Erythroblast (primary cell): ENCODE results near the gene FGF12.

Experiments used
- GATA1 ChIP-seq: IDR thresholded peaks from 2 replicates; pipeline ENCODE4 v1.6.1; 2011; ENCODE audit warnings: low read depth, mild to moderate bottlenecking, control low read depth, low read length, moderate library complexity
- POLR2A ChIP-seq: IDR thresholded peaks from 2 replicates; pipeline ENCODE4 v1.6.1; 2011; ENCODE audit warnings: mild to moderate bottlenecking, low read length

DNA sequence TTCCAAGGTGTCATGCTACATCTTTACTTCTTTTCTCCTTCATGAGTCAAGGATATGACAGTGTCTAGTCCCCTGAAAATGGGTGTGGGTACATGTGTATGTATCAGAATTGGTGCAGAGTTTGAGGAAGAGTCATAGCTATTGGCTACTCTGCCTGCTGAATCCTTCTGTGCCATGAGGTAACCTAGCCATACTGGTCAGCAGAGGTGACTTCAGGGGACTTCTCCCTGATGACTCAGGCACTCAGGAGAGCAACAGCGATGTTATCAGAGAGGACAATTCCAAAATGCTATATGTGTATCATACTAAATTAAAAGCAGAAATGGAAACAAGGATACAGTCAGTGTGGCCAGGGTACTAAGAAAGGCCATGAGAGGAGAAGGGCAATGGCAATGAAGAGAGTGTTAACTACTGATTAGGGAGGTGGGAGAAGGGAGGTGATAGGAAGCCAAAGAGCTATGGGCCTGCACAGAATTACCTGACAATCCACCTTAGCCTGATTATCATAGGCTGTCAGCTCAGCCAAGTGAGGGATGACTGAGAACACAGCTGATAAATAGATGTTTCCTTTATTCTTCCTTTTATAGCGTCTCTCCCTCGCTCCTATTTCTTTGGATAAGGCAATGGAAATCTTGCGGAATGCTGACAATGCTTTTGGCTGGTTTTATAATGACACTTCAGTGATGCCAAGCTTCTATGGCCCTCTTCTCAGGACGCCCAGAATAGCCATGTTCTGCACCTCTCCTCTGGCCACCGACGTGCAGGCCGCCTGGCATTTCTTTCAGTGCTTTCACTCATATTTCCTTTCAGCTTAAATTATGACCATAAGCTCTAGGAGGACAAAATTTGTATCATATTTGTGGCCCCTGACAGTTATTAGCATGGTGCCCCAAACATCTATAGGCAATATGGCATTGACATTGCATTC, 90.6 kb downstream of the FGF12 start:
- TF ChIP-seq POLR2A = no peak
- no peak for TF ChIP-seq GATA1
